K562 (cell line): Measurements from ENCODE around the gene ARHGAP26. TPM values are rescaled to one million over a fixed set of nuclear protein-coding genes. Genes with fewer than 3 reads are reported as not detected.

Source experiments
- ATAC-seq: fragments of 200-7000 bp; cut with Tn5 transposase; 3 replicates; pipeline ENCODE4 v1.9.1; 2020; ENCODE audit warnings: moderate library complexity
- BruUV-seq: library from RNA; stranded (reverse); fragments of 400-500 nt; replicated peaks from 2 replicates; lab custom pipeline; 2021; lab: Mats Ljungman, UMichigan
- CTCF ChIA-PET: fragments of 300-600 bp; formaldehyde crosslinking; extraction: SDS; loops from one replicate; lab custom pipeline; 2021; ENCODE audit warnings: low intra/inter-chr PET ratio; lab: Yijun Ruan, JAX
- POLR2A ChIA-PET: fragments of 300-600, 350-650 bp; sonication (Branson Sonifier 250); formaldehyde crosslinking; extraction: SDS; loops from one replicate; lab custom pipeline; 2021; ENCODE audit warnings: antibody characterized with exemption, inconsistent platforms; lab: Yijun Ruan, JAX
- DNase-seq, 4 experiments: peaks; one replicate each; pipeline versions ENCODE4 v3.0.0 to v3.0.0-alpha.2; 2011 to 2018; ENCODE audit warnings: low spot score in 3 of 4, mixed read lengths in 3 of 4; ENCODE audit errors: extremely low read depth in 1 of 4
- FAIRE-seq: peaks from 2 replicates; lab custom pipeline; 2011; peaks lifted over from hg19 to GRCh38; lab: Jason Lieb, UNC
- H2AFZ ChIP-seq: 2 replicates; pipeline ENCODE4 v1.6.0; 2011; ENCODE audit warnings: low read depth, low read length, control low read depth, inconsistent platforms
- H3K27ac ChIP-seq: fragments of 200-600 bp; 3 replicates; pipeline ENCODE4 v1.8.0; 2011; ENCODE audit warnings: low read depth, mild to moderate bottlenecking, control low read depth, inconsistent platforms, low read length, moderate library complexity, mixed read lengths; ENCODE audit errors: extremely low read depth
- H3K27me3 ChIP-seq, 2 experiments: fragments of 300-600 bp in 1 of 2; 2 replicates in 1 of 2; 3 replicates in 1 of 2; pipeline versions ENCODE4 v1.6.0 to v1.8.0; 2011; ENCODE audit warnings: inconsistent platforms in 2 of 2, low read length in 2 of 2, mild to moderate bottlenecking in 1 of 2, mixed read lengths in 1 of 2, moderate library complexity in 1 of 2; ENCODE audit not compliant: control insufficient read depth in 2 of 2, insufficient read depth in 2 of 2
- H3K36me3 ChIP-seq: fragments of 300-600 bp; 3 replicates; pipeline ENCODE4 v1.8.0; 2011; ENCODE audit warnings: mild to moderate bottlenecking, low read length, inconsistent platforms; ENCODE audit not compliant: control insufficient read depth, insufficient read depth
- H3K4me1 ChIP-seq, 2 experiments: fragments of 200-600 bp in 1 of 2; replicated peaks in 1 of 2; 2 replicates in 1 of 2; 3 replicates in 1 of 2; pipeline versions ENCODE4 v1.5.1 to v1.8.0; 2011; ENCODE audit warnings: inconsistent platforms in 2 of 2, low read length in 2 of 2, mild to moderate bottlenecking in 1 of 2, mixed read lengths in 1 of 2, moderate library complexity in 1 of 2; ENCODE audit not compliant: control insufficient read depth in 2 of 2, insufficient read depth in 2 of 2
- H3K4me2 ChIP-seq: 2 replicates; pipeline ENCODE4 v1.6.1; 2011; ENCODE audit warnings: low read length, control low read depth, inconsistent platforms, mixed read lengths; ENCODE audit not compliant: insufficient read depth
- H3K4me3 ChIP-seq: fragments of 200-600 bp; sonication (generic), shearing (Covaris generic); 2 replicates; pipeline ENCODE4 v1.5.1; 2016; ENCODE audit warnings: control low read depth, inconsistent platforms
- H3K79me2 ChIP-seq: fragments of 200-600 bp; 3 replicates; pipeline ENCODE4 v1.8.0; 2011; ENCODE audit warnings: low read length, inconsistent platforms; ENCODE audit not compliant: control insufficient read depth, insufficient read depth
- H3K9ac ChIP-seq, 2 experiments: 2 replicates each; pipeline versions ENCODE4 v1.6.0 to v1.6.1; 2011; ENCODE audit warnings: low read depth in 2 of 2, low read length in 2 of 2, control low read depth in 1 of 2, inconsistent platforms in 1 of 2, mild to moderate bottlenecking in 1 of 2, mixed read lengths in 1 of 2; ENCODE audit not compliant: insufficient read depth in 1 of 2
- H3K9me1 ChIP-seq: one replicate; pipeline ENCODE4 v1.6.0; 2011; ENCODE audit warnings: inconsistent platforms, mild to moderate bottlenecking, low read length, moderate library complexity; ENCODE audit not compliant: control insufficient read depth, insufficient read depth
- H3K9me3 ChIP-seq: replicated peaks from 2 replicates; pipeline ENCODE4 v1.5.1; 2011; ENCODE audit warnings: low read depth, low read length, inconsistent platforms; ENCODE audit not compliant: control insufficient read depth, insufficient read depth
- H4K20me1 ChIP-seq: replicated peaks from 2 replicates; pipeline ENCODE4 v1.6.1; 2011; ENCODE audit warnings: low read length, inconsistent platforms, mixed read lengths; ENCODE audit not compliant: control insufficient read depth, insufficient read depth
- CC2D1A ChIP-seq: fragments of 450-650 bp; IDR thresholded peaks from 2 replicates; pipeline ENCODE4 v1.6.1; 2017; ENCODE audit warnings: mild to moderate bottlenecking
- GABPA ChIP-seq: fragments of 200-800 bp; sonication (Bioruptor generic); conservative IDR thresholded peaks from 2 replicates; pipeline ENCODE4 v1.6.1; 2016; ENCODE audit warnings: low read depth, missing genetic modification characterization, missing compliant biosample characterization
- KDM1A ChIP-seq, 2 experiments: fragments of 450-650 bp; IDR thresholded peaks; 2 replicates each; pipeline ENCODE4 v1.6.1; 2016; ENCODE audit warnings: mild to moderate bottlenecking in 2 of 2
- RCOR1 ChIP-seq, 2 experiments: IDR thresholded peaks; 2 replicates each; pipeline ENCODE4 v1.6.1; 2012; ENCODE audit warnings: low read depth in 2 of 2, low read length in 2 of 2, borderline replicate concordance in 1 of 2, improper control_type of control experiment in 1 of 2
- SMC3 ChIP-seq: conservative IDR thresholded peaks from 2 replicates; pipeline ENCODE4 v1.6.1; 2011; ENCODE audit warnings: low read depth, low read length, improper control_type of control experiment; ENCODE audit not compliant: insufficient read depth
- U2AF2 ChIP-seq: fragments of 200-400 bp; formaldehyde crosslinking; optimal IDR thresholded peaks from 2 replicates; pipeline ENCODE3; 2017; ENCODE audit warnings: low read depth, mild to moderate bottlenecking, low read length
- ZBTB8A ChIP-seq: fragments of 450-650 bp; IDR thresholded peaks from 2 replicates; pipeline ENCODE4 v1.6.1; 2018; ENCODE audit warnings: mild to moderate bottlenecking, moderate library complexity; ENCODE audit not compliant: partially characterized antibody
- ZKSCAN3 ChIP-seq: fragments of 250-450 bp; sonication (Bioruptor Pico); IDR thresholded peaks from 2 replicates; pipeline ENCODE4 v1.4.0; 2020
- ZNF253 ChIP-seq: fragments of 250-450 bp; sonication (Bioruptor Pico); conservative IDR thresholded peaks from 2 replicates; pipeline ENCODE4 v1.6.1; 2021; ENCODE audit warnings: mild to moderate bottlenecking
- ZNF311 ChIP-seq: fragments of 250-450 bp; sonication (Bioruptor Pico); IDR thresholded peaks from 2 replicates; pipeline ENCODE4 v1.4.0; 2020; ENCODE audit warnings: mild to moderate bottlenecking, moderate library complexity
- ZNF444 ChIP-seq: fragments of 250-450 bp; sonication (Bioruptor Pico); IDR thresholded peaks from 2 replicates; pipeline ENCODE4 v1.4.0; 2020; ENCODE audit warnings: mild to moderate bottlenecking, moderate library complexity
- ZNF586 ChIP-seq: fragments of 450-650 bp; formaldehyde crosslinking; conservative IDR thresholded peaks from 2 replicates; pipeline ENCODE4 v1.4.0; 2020; ENCODE audit warnings: mild to moderate bottlenecking, moderate library complexity
- ZNF830 ChIP-seq: fragments of 250-450 bp; sonication (Bioruptor Pico); IDR thresholded peaks from 2 replicates; pipeline ENCODE4 v1.5.0; 2021; ENCODE audit warnings: mild to moderate bottlenecking
- WGBS: fragments of 100-300 bp; shearing (Covaris generic); methylation state at CpG from one replicate; pipeline ENCODE4 v1.1.6; 2016; ENCODE audit warnings: low coverage, mixed read lengths; ENCODE audit not compliant: insufficient coverage; ENCODE audit errors: missing lambda C conversion rate; 5-methylcytosine and 5-hydroxymethylcytosine counted together
- in situ Hi-C: fragments of 300-500 bp; cut with MboI; formaldehyde crosslinking; loops from 4 replicates; pipeline ENCODE4 v1.15.0; 2018; ENCODE audit warnings: inconsistent platforms, mixed read lengths
- intact Hi-C: fragments of 100-400 bp; cut with micrococcal nuclease; formaldehyde crosslinking; loops from 2 replicates; pipeline ENCODE4 v1.14.2; 2022
- polyA plus RNA-seq, 8 experiments: library from polyadenylated mRNA; depleted of rRNA in 4 of 8; stranded (reverse) in 5 of 8; unstranded in 3 of 8; fragments of >200 nt; fragmentation: Nextera tagmentation in 2 of 8; fragmentation: Illumina TruSeq in 1 of 8; extraction: Ambion mirVana in 2 of 8; extraction: Trizol in 1 of 8; gene quantifications; 2 replicates each; pipeline versions ENCODE4 v1.2.1 to v1.2.3, GENCODE V29; 2011 to 2014; ENCODE audit warnings: inconsistent platforms in 1 of 8, missing spikeins in 1 of 8
- total RNA-seq, 7 experiments: library from RNA; depleted of rRNA in 6 of 7; stranded (reverse); fragments of >200 nt in 6 of 7; fragmentation: Illumina TruSeq in 2 of 7; extraction: Trizol in 2 of 7; gene quantifications; 2 replicates each; pipeline versions ENCODE4 v1.2.1 to v1.2.3, GENCODE V29; 2011 to 2021; ENCODE audit warnings: low replicate concordance in 1 of 7
- TF ChIP-seq, protein P1 (sequence below), 2 experiments: fragments of 450-650 bp in 1 of 2; sonication (generic) in 1 of 2; formaldehyde crosslinking in 1 of 2; IDR thresholded peaks; 2 replicates each; pipeline versions ENCODE4 v1.7.1 to v1.9.0; 2016 to 2022; ENCODE audit warnings: inconsistent platforms in 1 of 2, mild to moderate bottlenecking in 1 of 2, missing genetic modification reagents in 1 of 2

Gene ARHGAP26
- total and polyA plus RNA-seq, 9 of the 15 experiments (the other 6 are each of a cell fraction or from before 2014, with no cell fraction given): 0.13 to 1.1 (median 0.55) TPM

DNA sequence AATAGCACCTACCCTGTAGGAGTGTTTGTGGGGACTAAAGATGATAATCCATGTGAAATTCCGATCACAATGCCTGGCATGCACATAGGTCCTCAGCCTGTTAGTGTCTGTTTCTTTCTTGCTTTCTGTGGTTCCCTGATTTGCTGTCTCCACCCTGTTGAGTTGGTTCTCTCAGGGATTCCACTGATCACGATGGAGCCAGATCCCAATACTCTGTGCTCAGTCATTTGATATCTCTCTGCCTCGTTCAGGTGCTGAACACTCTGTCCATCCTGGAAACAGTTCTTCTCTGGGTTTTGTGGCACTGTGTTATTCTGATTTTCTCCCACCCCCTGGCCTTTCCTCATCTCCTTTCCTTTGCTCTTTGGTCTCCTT is 60.8 kb downstream of the ARHGAP26 start:
- ChIA-PET POLR2A (no interaction called here), CTCF (no interaction called here)
- Histone ChIP-seq H3K9me3 (no peaks in the 10 kb centered on the region), H2AFZ (no peak overlapping the region), H3K27ac (no peak overlapping the region), H3K9me1 (no peaks in the 10 kb centered on the region), H3K36me3 (no peaks in the 10 kb centered on the region), H4K20me1 (no peaks in the 10 kb centered on the region), H3K9ac (no peak overlapping the region), H3K27me3 (peaks cover 2 to 9% of the 10 kb centered on the region in 2 experiments; a peak in 2 of 5 replicates), H3K4me3 (no peak overlapping the region), H3K4me1 (no peaks in the 10 kb centered on the region; a peak in 1 of 5 replicates), H3K79me2 (no peaks in the 10 kb centered on the region)
- intact Hi-C loops (no loop called here), in situ Hi-C loops (no loop called here)
- FAIRE-seq (no peak), DNase-seq (no peak), ATAC-seq (no peak)
- no TSS peak for BruUV-seq
- no peak for TF ChIP-seq ZNF311 (CRISPR knock-in tag)
- TF ChIP-seq ZKSCAN3 (CRISPR knock-in tag): no peak
- TF ChIP-seq, protein P1, sequence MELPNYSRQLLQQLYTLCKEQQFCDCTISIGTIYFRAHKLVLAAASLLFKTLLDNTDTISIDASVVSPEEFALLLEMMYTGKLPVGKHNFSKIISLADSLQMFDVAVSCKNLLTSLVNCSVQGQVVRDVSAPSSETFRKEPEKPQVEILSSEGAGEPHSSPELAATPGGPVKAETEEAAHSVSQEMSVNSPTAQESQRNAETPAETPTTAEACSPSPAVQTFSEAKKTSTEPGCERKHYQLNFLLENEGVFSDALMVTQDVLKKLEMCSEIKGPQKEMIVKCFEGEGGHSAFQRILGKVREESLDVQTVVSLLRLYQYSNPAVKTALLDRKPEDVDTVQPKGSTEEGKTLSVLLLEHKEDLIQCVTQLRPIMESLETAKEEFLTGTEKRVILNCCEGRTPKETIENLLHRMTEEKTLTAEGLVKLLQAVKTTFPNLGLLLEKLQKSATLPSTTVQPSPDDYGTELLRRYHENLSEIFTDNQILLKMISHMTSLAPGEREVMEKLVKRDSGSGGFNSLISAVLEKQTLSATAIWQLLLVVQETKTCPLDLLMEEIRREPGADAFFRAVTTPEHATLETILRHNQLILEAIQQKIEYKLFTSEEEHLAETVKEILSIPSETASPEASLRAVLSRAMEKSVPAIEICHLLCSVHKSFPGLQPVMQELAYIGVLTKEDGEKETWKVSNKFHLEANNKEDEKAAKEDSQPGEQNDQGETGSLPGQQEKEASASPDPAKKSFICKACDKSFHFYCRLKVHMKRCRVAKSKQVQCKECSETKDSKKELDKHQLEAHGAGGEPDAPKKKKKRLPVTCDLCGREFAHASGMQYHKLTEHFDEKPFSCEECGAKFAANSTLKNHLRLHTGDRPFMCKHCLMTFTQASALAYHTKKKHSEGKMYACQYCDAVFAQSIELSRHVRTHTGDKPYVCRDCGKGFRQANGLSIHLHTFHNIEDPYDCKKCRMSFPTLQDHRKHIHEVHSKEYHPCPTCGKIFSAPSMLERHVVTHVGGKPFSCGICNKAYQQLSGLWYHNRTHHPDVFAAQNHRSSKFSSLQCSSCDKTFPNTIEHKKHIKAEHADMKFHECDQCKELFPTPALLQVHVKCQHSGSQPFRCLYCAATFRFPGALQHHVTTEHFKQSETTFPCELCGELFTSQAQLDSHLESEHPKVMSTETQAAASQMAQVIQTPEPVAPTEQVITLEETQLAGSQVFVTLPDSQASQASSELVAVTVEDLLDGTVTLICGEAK (IDR thresholded peaks at IDR 0.05): no peak
- TF ChIP-seq, protein P1 (CRISPR knock-in tag; IDR thresholded peaks at IDR 0.05): no peak
- TF ChIP-seq ZNF586 (CRISPR knock-in tag): no peak
- TF ChIP-seq ZNF253 (CRISPR knock-in tag): no peak
- no peak for TF ChIP-seq U2AF2
- TF ChIP-seq ZBTB8A: no peak
- no peak for TF ChIP-seq GABPA (tag)
- TF ChIP-seq KDM1A (IDR thresholded peaks at IDR 0.05): no peak
- no peak for TF ChIP-seq ZNF444 (CRISPR knock-in tag)
- TF ChIP-seq RCOR1 (IDR thresholded peaks at IDR 0.05; ENCODE audit: borderline replicate concordance in 1 of 2, low read depth in 2 of 2, low read length in 2 of 2): no peak
- TF ChIP-seq CC2D1A: no peak
- TF ChIP-seq ZNF830 (CRISPR knock-in tag): no peak
- TF ChIP-seq SMC3: no peak
- TF ChIP-seq, all 486 proteins: peak for 0
- H3K4me2 ChIP-seq: no peak overlapping the region
- 0% methylated on average over 3 of the region's 3 CpGs for WGBS
